PC-9 (cell line): ENCODE data around the gene CEP85L. TPM values are rescaled to one million over a fixed set of nuclear protein-coding genes. Genes with fewer than 3 reads are reported as not detected.

ENCODE experiments used
- BruUV-seq: library from RNA; stranded (reverse); fragments of 400-500 nt; replicated peaks from 2 replicates; lab custom pipeline; 2021; lab: Mats Ljungman, UMichigan
- CTCF ChIA-PET: fragments of 300-600 bp; sonication (Branson Sonifier 250); formaldehyde crosslinking; loops from one replicate; lab custom pipeline; 2022; ENCODE audit warnings: antibody characterized with exemption; lab: Charles Lee
- POLR2A ChIA-PET: fragments of 300-600 bp; sonication (Branson Sonifier 250); formaldehyde crosslinking; loops from one replicate; lab custom pipeline; 2022; ENCODE audit warnings: antibody characterized with exemption; ENCODE audit not compliant: unreplicated experiment; lab: Charles Lee
- DNase-seq, 2 experiments: peaks; one replicate each; pipeline versions ENCODE4 v3.0.0 to v3.0.0-alpha.2; 2015 to 2022; ENCODE audit warnings: mixed read lengths in 1 of 2
- H2AFZ ChIP-seq: fragments of 200-600 bp; sonication (generic); 2 replicates; pipeline ENCODE4 v1.8.1; 2017; ENCODE audit warnings: antibody characterized with exemption
- H3F3A ChIP-seq: fragments of 200-600 bp; sonication (generic); 2 replicates; pipeline ENCODE4 v1.8.1; 2017; ENCODE audit warnings: antibody characterized with exemption, mild to moderate bottlenecking, low read depth; ENCODE audit not compliant: insufficient read depth
- H3K27ac ChIP-seq: fragments of 200-600 bp; sonication (generic); 2 replicates; pipeline ENCODE4 v1.6.1; 2016; ENCODE audit warnings: mixed run types
- H3K27me3 ChIP-seq: fragments of 200-600 bp; sonication (generic); 2 replicates; pipeline ENCODE4 v1.6.1; 2016; ENCODE audit warnings: low read depth, mixed run types; ENCODE audit not compliant: insufficient read depth
- H3K36me3 ChIP-seq: fragments of 200-600 bp; sonication (generic); 2 replicates; pipeline ENCODE4 v1.6.1; 2016; ENCODE audit warnings: low read depth, mixed run types
- H3K4me1 ChIP-seq: fragments of 200-600 bp; sonication (generic); replicated peaks from 2 replicates; pipeline ENCODE4 v1.6.1; 2016; ENCODE audit warnings: mixed run types; ENCODE audit not compliant: insufficient read depth
- H3K4me2 ChIP-seq: fragments of 200-600 bp; sonication (generic); 2 replicates; pipeline ENCODE4 v1.6.1; 2017; ENCODE audit warnings: mixed run types
- H3K4me3 ChIP-seq: fragments of 200-600 bp; sonication (generic); 2 replicates; pipeline ENCODE4 v1.6.1; 2016; ENCODE audit warnings: mixed run types
- H3K79me2 ChIP-seq: fragments of 200-600 bp; sonication (generic); 2 replicates; pipeline ENCODE4 v1.6.1; 2017; ENCODE audit warnings: low read depth, mixed run types
- H3K9me2 ChIP-seq: fragments of 200-600 bp; sonication (generic); 2 replicates; pipeline ENCODE4 v1.8.1; 2017; ENCODE audit warnings: mild to moderate bottlenecking; ENCODE audit not compliant: insufficient read depth
- H3K9me3 ChIP-seq: fragments of 200-600 bp; sonication (generic); 2 replicates; pipeline ENCODE4 v1.8.1; 2016; ENCODE audit warnings: low read depth; ENCODE audit not compliant: insufficient read depth
- H4K20me1 ChIP-seq: fragments of 200-600 bp; sonication (generic); 2 replicates; pipeline ENCODE4 v1.8.1; 2017; ENCODE audit not compliant: insufficient read depth
- EZH2 ChIP-seq: fragments of 200-600 bp; sonication (generic); IDR thresholded peaks from 2 replicates; pipeline ENCODE4 v1.8.0; 2017; ENCODE audit warnings: antibody characterized with exemption, low read depth
- intact Hi-C: fragments of 100-400 bp; cut with micrococcal nuclease; formaldehyde crosslinking; loops from one replicate; pipeline ENCODE4 v1.10.0; 2022; ENCODE audit not compliant: unreplicated experiment
- total RNA-seq: library from RNA; stranded (reverse); gene quantifications from 2 replicates; pipeline ENCODE4 v1.2.3, GENCODE V29; 2021
- TF ChIP-seq, protein P1 (sequence below): fragments of 200-600 bp; sonication (generic); conservative IDR thresholded peaks from 2 replicates; pipeline ENCODE4 v1.6.1; 2017; ENCODE audit warnings: mixed run types, antibody characterized with exemption, mild to moderate bottlenecking, moderate library complexity

Gene CEP85L
- total RNA-seq, 1 experiment from 2014 or later: 3.0 TPM

DNA sequence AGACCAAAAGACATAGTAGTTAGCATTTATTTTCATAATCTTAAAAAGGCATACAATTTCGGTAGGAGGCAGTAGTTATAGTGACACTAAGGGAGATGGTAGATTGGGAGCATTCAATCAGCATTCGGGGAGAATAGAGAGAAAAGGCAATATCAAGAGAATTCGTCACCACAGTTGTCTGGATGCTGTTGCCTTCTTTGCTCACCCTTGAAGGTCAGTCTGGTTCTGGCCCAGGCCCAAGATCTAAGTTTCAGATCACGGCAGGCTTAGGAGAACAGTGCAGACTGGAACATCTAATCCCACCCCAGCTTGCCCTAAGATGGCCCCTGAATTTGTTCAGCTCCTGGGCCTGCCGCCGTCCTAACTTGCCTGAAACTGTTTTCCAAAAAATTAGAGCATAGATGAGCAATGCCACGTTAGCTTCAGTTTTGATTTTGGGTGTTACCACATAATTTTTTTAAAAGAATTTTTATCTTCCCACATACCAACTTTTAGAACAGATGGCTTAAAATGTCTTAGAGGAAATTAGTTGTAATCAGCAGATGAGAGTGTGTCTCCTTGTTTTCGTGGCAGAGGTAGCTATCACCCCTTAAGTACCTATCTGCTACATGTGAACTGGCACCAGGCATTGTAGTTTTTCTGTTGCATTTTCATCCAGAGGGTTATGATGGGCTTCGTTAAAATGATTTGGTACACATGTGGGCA, 8.3 kb upstream of the CEP85L start:
- Histone ChIP-seq H2AFZ (no peak overlapping the region), H3K27me3 (no peaks in the 10 kb centered on the region), H3K9me3 (no peaks in the 10 kb centered on the region), H3K79me2 (no peaks in the 10 kb centered on the region), H3F3A (no peaks in the 10 kb centered on the region; the same call in 1 of the 2 replicates), H3K4me2 (no peak overlapping the region), H3K36me3 (peaks cover 4% of the 10 kb centered on the region; the same call in 1 of the 2 replicates), H4K20me1 (no peaks in the 10 kb centered on the region), H3K9me2 (no peaks in the 10 kb centered on the region), H3K4me3 (no peak overlapping the region), H3K4me1 (no peaks in the 10 kb centered on the region), H3K27ac (no peak overlapping the region)
- intact Hi-C loops: no loop called here
- ChIA-PET POLR2A (no interaction called here), CTCF (no interaction called here)
- no peak for DNase-seq
- no TSS peak for BruUV-seq
- TF ChIP-seq, protein P1, sequence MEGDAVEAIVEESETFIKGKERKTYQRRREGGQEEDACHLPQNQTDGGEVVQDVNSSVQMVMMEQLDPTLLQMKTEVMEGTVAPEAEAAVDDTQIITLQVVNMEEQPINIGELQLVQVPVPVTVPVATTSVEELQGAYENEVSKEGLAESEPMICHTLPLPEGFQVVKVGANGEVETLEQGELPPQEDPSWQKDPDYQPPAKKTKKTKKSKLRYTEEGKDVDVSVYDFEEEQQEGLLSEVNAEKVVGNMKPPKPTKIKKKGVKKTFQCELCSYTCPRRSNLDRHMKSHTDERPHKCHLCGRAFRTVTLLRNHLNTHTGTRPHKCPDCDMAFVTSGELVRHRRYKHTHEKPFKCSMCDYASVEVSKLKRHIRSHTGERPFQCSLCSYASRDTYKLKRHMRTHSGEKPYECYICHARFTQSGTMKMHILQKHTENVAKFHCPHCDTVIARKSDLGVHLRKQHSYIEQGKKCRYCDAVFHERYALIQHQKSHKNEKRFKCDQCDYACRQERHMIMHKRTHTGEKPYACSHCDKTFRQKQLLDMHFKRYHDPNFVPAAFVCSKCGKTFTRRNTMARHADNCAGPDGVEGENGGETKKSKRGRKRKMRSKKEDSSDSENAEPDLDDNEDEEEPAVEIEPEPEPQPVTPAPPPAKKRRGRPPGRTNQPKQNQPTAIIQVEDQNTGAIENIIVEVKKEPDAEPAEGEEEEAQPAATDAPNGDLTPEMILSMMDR: no peak
- TF ChIP-seq EZH2: no peak

- Histone ChIP-seq H3K4me2 (no peak overlapping the region), H3K27ac (no peak overlapping the region), H3K4me1 (peaks cover 4% of the 10 kb centered on the region; the same call in 1 of the 2 replicates), H3K9me3 (no peaks in the 10 kb centered on the region; the same call in 1 of the 2 replicates), H3K36me3 (no peaks in the 10 kb centered on the region; the same call in 1 of the 2 replicates), H3K27me3 (no peaks in the 10 kb centered on the region), H3F3A (peaks cover 12% of the 10 kb centered on the region), H3K9me2 (no peaks in the 10 kb centered on the region), H3K4me3 (no peak overlapping the region), H3K79me2 (no peaks in the 10 kb centered on the region), H4K20me1 (no peaks in the 10 kb centered on the region), H2AFZ (no peak overlapping the region)
- intact Hi-C loops: no loop called here
- ChIA-PET POLR2A (no interaction called here), CTCF (no interaction called here)
- no peak for DNase-seq
- TF ChIP-seq, protein P1: no peak
- no peak for TF ChIP-seq EZH2
- BruUV-seq: no TSS peak
Measured at GRCh38 chr6:118656847-118657451, 5.6 kb upstream of the CEP85L start.

GRCh38 chr6:118652051-118652615, 742 bp upstream of the CEP85L start:
- Histone ChIP-seq H3F3A (peaks cover 14% of the 10 kb centered on the region), H3K36me3 (no peaks in the 10 kb centered on the region), H3K79me2 (peaks cover 34% of the 10 kb centered on the region), H3K4me1 (peaks cover 23% of the 10 kb centered on the region), H4K20me1 (no peaks in the 10 kb centered on the region), H3K27ac (peak overlapping the region; percentile 17; the same call in 1 of the 2 replicates), H2AFZ (peak overlapping the region; percentile 99), H3K4me2 (peak overlapping the region; percentile 89), H3K9me2 (no peaks in the 10 kb centered on the region), H3K27me3 (no peaks in the 10 kb centered on the region), H3K4me3 (peak overlapping the region; percentile 82), H3K9me3 (no peaks in the 10 kb centered on the region; the same call in 1 of the 2 replicates)
- ChIA-PET CTCF (interaction anchor here (0.5 to 0.6 kb wide), 4 partner anchors 25 to 85 kb away, joined by 3 to 10 read pairs (median 6); no protein-coding TSS in a partner anchor), POLR2A (interaction anchor here (0.6 kb wide), 1 partner anchor 54 kb away, joined by 11 read pairs; no protein-coding TSS in a partner anchor)
- DNase-seq: no peak
- BruUV-seq: TSS peak; percentile 87
- intact Hi-C loops: loop anchor here (5.0 kb wide), 1 partner anchor 240 kb away; the partner anchor contains the start of gene ASF1A
- no peak for TF ChIP-seq EZH2
- TF ChIP-seq, protein P1: no peak
